Osteoblast (primary cell): Measurements from ENCODE around the gene LRRK2. TPM values are rescaled to one million over a fixed set of nuclear protein-coding genes. Genes with fewer than 3 reads are reported as not detected.

Experiments used
- DNase-seq: peaks from one replicate; pipeline ENCODE4 v3.0.0; 2011; ENCODE audit warnings: low spot score, mixed read lengths; ENCODE audit not compliant: insufficient read length; ENCODE audit errors: missing footprints
- H2AFZ ChIP-seq: 2 replicates; pipeline ENCODE4 v1.6.0; 2011; ENCODE audit warnings: mild to moderate bottlenecking, low read length
- H3K27ac ChIP-seq: 2 replicates; pipeline ENCODE4 v1.5.1; 2011; ENCODE audit warnings: mild to moderate bottlenecking, low read depth, low read length, moderate library complexity
- H3K27me3 ChIP-seq: 2 replicates; pipeline ENCODE4 v1.6.0; 2012; ENCODE audit warnings: mild to moderate bottlenecking, control low read depth, inconsistent platforms, low read length, moderate library complexity; ENCODE audit not compliant: insufficient read depth
- H3K36me3 ChIP-seq: 2 replicates; pipeline ENCODE4 v1.5.1; 2011; ENCODE audit warnings: mild to moderate bottlenecking, low read length, control low read depth, moderate library complexity; ENCODE audit not compliant: insufficient read depth
- H3K4me1 ChIP-seq: 2 replicates; pipeline ENCODE4 v1.5.1; 2011; ENCODE audit warnings: mild to moderate bottlenecking, low read length, control low read depth, moderate library complexity; ENCODE audit not compliant: insufficient read depth
- H3K4me2 ChIP-seq: 2 replicates; pipeline ENCODE4 v1.6.0; 2011; ENCODE audit warnings: mild to moderate bottlenecking, low read length; ENCODE audit not compliant: insufficient read depth
- H3K4me3 ChIP-seq: fragments of 200-600 bp; sonication (generic); 3 replicates; pipeline ENCODE4 v1.5.1; 2012; ENCODE audit warnings: mild to moderate bottlenecking, low read length, inconsistent platforms; ENCODE audit not compliant: insufficient read depth
- H3K79me2 ChIP-seq: 2 replicates; pipeline ENCODE4 v1.6.0; 2012; ENCODE audit warnings: mild to moderate bottlenecking, low read length, control low read depth, inconsistent platforms; ENCODE audit not compliant: insufficient read depth
- H3K9me3 ChIP-seq: 2 replicates; pipeline ENCODE4 v1.5.1; 2011; ENCODE audit warnings: low read depth, low read length, control low read depth
- H4K20me1 ChIP-seq: 2 replicates; pipeline ENCODE4 v1.6.0; 2012; ENCODE audit warnings: mild to moderate bottlenecking, low read length, control low read depth; ENCODE audit not compliant: insufficient read depth
- CTCF ChIP-seq: IDR thresholded peaks from 2 replicates; pipeline ENCODE4 v1.5.1; 2011; ENCODE audit warnings: mild to moderate bottlenecking, low read depth, low read length, moderate library complexity; ENCODE audit errors: extremely low read depth
- total RNA-seq: library from RNA; depleted of rRNA; stranded (reverse); fragments of >200 nt; gene quantifications from 2 replicates; pipeline ENCODE4 v1.2.3, GENCODE V29; 2012

LRRK2 gene
- total RNA-seq, 1 donor: 5.1 TPM

GRCh38 chr12:40198601-40199000 lies 26.2 kb upstream of the LRRK2 start:
- no peak for TF ChIP-seq CTCF
- Histone ChIP-seq H4K20me1 (no peaks in the 10 kb centered on the region), H3K4me3 (no peak overlapping the region), H3K9me3 (no peaks in the 10 kb centered on the region), H3K4me2 (no peak overlapping the region), H3K79me2 (no peaks in the 10 kb centered on the region), H3K36me3 (no peaks in the 10 kb centered on the region), H2AFZ (no peak overlapping the region), H3K27me3 (no peaks in the 10 kb centered on the region), H3K27ac (no peak overlapping the region), H3K4me1 (no peaks in the 10 kb centered on the region)
- no peak for DNase-seq

GRCh38 chr12:40202095-40203059 lies 22.4 kb upstream of the LRRK2 start:
- no peak for DNase-seq
- no peak overlapping the region for H3K27ac ChIP-seq
- H3K79me2 ChIP-seq: no peaks in the 10 kb centered on the region

GRCh38 chr12:40203060-40203430 lies 21.8 kb upstream of the LRRK2 start:
- no peak for DNase-seq
- Histone ChIP-seq H3K27ac (no peak overlapping the region), H3K79me2 (no peaks in the 10 kb centered on the region), H4K20me1 (no peaks in the 10 kb centered on the region), H3K4me1 (no peaks in the 10 kb centered on the region), H2AFZ (no peak overlapping the region), H3K9me3 (no peaks in the 10 kb centered on the region), H3K4me3 (no peak overlapping the region), H3K27me3 (no peaks in the 10 kb centered on the region), H3K4me2 (no peak overlapping the region), H3K36me3 (no peaks in the 10 kb centered on the region)
- no peak for TF ChIP-seq CTCF

More at GRCh38 chr12:40202095-40203059, 22.4 kb upstream of the LRRK2 start:
- no peak overlapping the region for H3K4me3 ChIP-seq
- H3K4me2 ChIP-seq: no peak overlapping the region
- no peak overlapping the region for H2AFZ ChIP-seq
- H3K9me3 ChIP-seq: no peaks in the 10 kb centered on the region
- TF ChIP-seq CTCF: no peak
- H3K4me1 ChIP-seq: no peaks in the 10 kb centered on the region
- no peaks in the 10 kb centered on the region for H3K27me3 ChIP-seq
- H4K20me1 ChIP-seq: no peaks in the 10 kb centered on the region
- H3K36me3 ChIP-seq: no peaks in the 10 kb centered on the region

GRCh38 chr12:40204337-40204736 lies 20.5 kb upstream of the LRRK2 start:
- TF ChIP-seq CTCF: no peak
- H4K20me1 ChIP-seq: no peaks in the 10 kb centered on the region
- no peak overlapping the region for H3K4me3 ChIP-seq
- no peak overlapping the region for H3K27ac ChIP-seq
- H2AFZ ChIP-seq: no peak overlapping the region
- H3K9me3 ChIP-seq: no peaks in the 10 kb centered on the region
- no peak overlapping the region for H3K4me2 ChIP-seq
- H3K4me1 ChIP-seq: no peaks in the 10 kb centered on the region
- no peaks in the 10 kb centered on the region for H3K79me2 ChIP-seq
- H3K36me3 ChIP-seq: no peaks in the 10 kb centered on the region
- H3K27me3 ChIP-seq: no peaks in the 10 kb centered on the region
- no peak for DNase-seq
